A549 (cell line): ENCODE results near the gene ITCH. TPM values are rescaled to one million over a fixed set of nuclear protein-coding genes. Genes with fewer than 3 reads are reported as not detected.
A peak's percentile ranks its signal among the peaks of the same experiment; 100 is the strongest.
"Not testable (repeated sequence)": the region's sequence is repeated elsewhere in the genome, so short reads cannot be mapped to it uniquely, and the experiment has no call there.

Source experiments
- ATAC-seq, 2 experiments: fragments of 200-7000 bp in 1 of 2; fragments of >200 bp in 1 of 2; cut with Nextera tagmentation in 1 of 2; cut with Tn5 transposase in 1 of 2; 3 replicates each; pipeline versions ENCODE4 v1.8.0 to v1.9.1; 2018 to 2020; ENCODE audit warnings: mild to moderate bottlenecking in 1 of 2, moderate library complexity in 1 of 2
- CTCF ChIA-PET: fragments of 300-600 bp; sonication (Branson Sonifier 250); formaldehyde crosslinking; extraction: SDS; loops from one replicate; lab custom pipeline; 2021; ENCODE audit warnings: antibody characterized with exemption, inconsistent platforms; lab: Yijun Ruan, JAX
- POLR2A ChIA-PET: fragments of 350-600 bp; formaldehyde crosslinking; extraction: SDS; loops from one replicate; lab custom pipeline; 2021; ENCODE audit warnings: antibody characterized with exemption, inconsistent platforms; lab: Yijun Ruan, JAX
- DNase-seq, 2 experiments: peaks; one replicate each; pipeline versions ENCODE4 v3.0.0 to v3.0.0-alpha.2; 2011 to 2016; ENCODE audit warnings: low read depth in 1 of 2, low spot score in 1 of 2
- FAIRE-seq: peaks from 2 replicates; lab custom pipeline; 2011; peaks lifted over from hg19 to GRCh38; lab: Jason Lieb, UNC
- H3K27ac ChIP-seq, 2 experiments: fragments of >200 bp; sonication (Bioruptor Twin); formaldehyde crosslinking; 3 replicates each; pipeline ENCODE4 v1.5.1; 2016 to 2017
- H3K4me1 ChIP-seq: fragments of >200 bp; sonication (Bioruptor Twin); formaldehyde crosslinking; 3 replicates; pipeline ENCODE4 v1.6.1; 2016
- H3K4me2 ChIP-seq: fragments of >200 bp; sonication (Bioruptor Twin); formaldehyde crosslinking; 3 replicates; pipeline ENCODE4 v1.6.1; 2016
- H3K4me3 ChIP-seq: fragments of >200 bp; sonication (Bioruptor Twin); formaldehyde crosslinking; 3 replicates; pipeline ENCODE4 v1.5.1; 2016
- H3K9me3 ChIP-seq: fragments of >200 bp; sonication (Bioruptor Twin); formaldehyde crosslinking; 3 replicates; pipeline ENCODE4 v1.6.1; 2016
- BHLHE40 ChIP-seq: IDR thresholded peaks from 2 replicates; pipeline ENCODE4 v1.6.1; 2012; ENCODE audit warnings: low read depth, low read length, inconsistent platforms
- CBX2 ChIP-seq: fragments of 200-600 bp; sonication (generic); IDR thresholded peaks from 2 replicates; pipeline ENCODE4 v1.6.1; 2016; ENCODE audit warnings: low read depth, mild to moderate bottlenecking, borderline replicate concordance
- CEBPB ChIP-seq, 2 experiments: fragments of >200 bp in 1 of 2; sonication (Bioruptor Twin) in 1 of 2; formaldehyde crosslinking in 1 of 2; IDR thresholded peaks; 2 replicates each; pipeline ENCODE4 v1.6.1; 2012 to 2016
- EHF ChIP-seq: fragments of 250-450 bp; sonication (Bioruptor Pico); IDR thresholded peaks from 2 replicates; pipeline ENCODE4 v1.5.0; 2020; ENCODE audit warnings: mild to moderate bottlenecking
- HOXB5 ChIP-seq: fragments of 250-450 bp; sonication (Bioruptor Pico); IDR thresholded peaks from 2 replicates; pipeline ENCODE4 v1.5.0; 2020; ENCODE audit warnings: mild to moderate bottlenecking, moderate library complexity
- JUNB ChIP-seq: fragments of >200 bp; sonication (Bioruptor Twin); formaldehyde crosslinking; IDR thresholded peaks from 2 replicates; pipeline ENCODE4 v1.6.1; 2016
- KDM5A ChIP-seq: fragments of 200-600 bp; sonication (generic); IDR thresholded peaks from 2 replicates; pipeline ENCODE4 v1.6.1; 2016; ENCODE audit warnings: antibody characterized with exemption, mild to moderate bottlenecking
- MAFK ChIP-seq: fragments of 450-650 bp; IDR thresholded peaks from 2 replicates; pipeline ENCODE4 v1.6.1; 2014; ENCODE audit not compliant: partially characterized antibody
- NFE2L2 ChIP-seq: fragments of 150-350 bp; conservative IDR thresholded peaks from 2 replicates; pipeline ENCODE4 v1.6.1; 2014; ENCODE audit warnings: low read length
- NPAS2 ChIP-seq: fragments of 250-450 bp; sonication (Bioruptor Pico); IDR thresholded peaks from 2 replicates; pipeline ENCODE4 v1.8.0; 2022; ENCODE audit warnings: mild to moderate bottlenecking, moderate library complexity, borderline replicate concordance
- POLR2A ChIP-seq: IDR thresholded peaks from 2 replicates; pipeline ENCODE4 v1.6.1; 2012; ENCODE audit warnings: mild to moderate bottlenecking, low read length
- POLR2AphosphoS2 ChIP-seq: conservative IDR thresholded peaks from 2 replicates; pipeline ENCODE4 v1.6.1; 2012; ENCODE audit warnings: low read length, improper control_type of control experiment, inconsistent platforms
- RCOR1 ChIP-seq: fragments of 150-350 bp; IDR thresholded peaks from 2 replicates; pipeline ENCODE4 v1.6.1; 2014; ENCODE audit warnings: antibody characterized with exemption, low read length, low read depth
- TFCP2L1 ChIP-seq: fragments of 250-450 bp; sonication (Bioruptor Pico); IDR thresholded peaks from 2 replicates; pipeline ENCODE4 v1.5.0; 2021; ENCODE audit warnings: mild to moderate bottlenecking
- WGBS: methylation state at CpG from one replicate; pipeline ENCODE4 v1.1.6; 2017; ENCODE audit errors: missing lambda C conversion rate; 5-methylcytosine and 5-hydroxymethylcytosine counted together
- polyA plus RNA-seq, 4 experiments: library from polyadenylated mRNA; depleted of rRNA in 3 of 4; stranded (reverse); fragments of >200 nt; fragmentation: RNase III in 1 of 4; extraction: RNeasy Plus Mini Kit Qiagen cat#74134 plus additional on column Dnase treatment in 1 of 4; gene quantifications; 2 replicates in 3 of 4; 3 replicates in 1 of 4; pipeline ENCODE4 v1.2.3, GENCODE V29; 2011 to 2017
- TF ChIP-seq, protein P1 (sequence below): IDR thresholded peaks from 2 replicates; pipeline ENCODE4 v1.6.1; 2012; ENCODE audit warnings: low read depth, borderline replicate concordance
- TF ChIP-seq, protein P2 (sequence below): fragments of 250-450 bp; sonication (Bioruptor Pico); IDR thresholded peaks from 2 replicates; pipeline ENCODE4 v1.5.0; 2021; ENCODE audit warnings: mild to moderate bottlenecking, moderate library complexity, borderline replicate concordance

ITCH gene
- polyA plus RNA-seq, 2 of the 4 experiments (the other 2 are of a cell fraction) = 23.9 to 24.4 TPM

DNA sequence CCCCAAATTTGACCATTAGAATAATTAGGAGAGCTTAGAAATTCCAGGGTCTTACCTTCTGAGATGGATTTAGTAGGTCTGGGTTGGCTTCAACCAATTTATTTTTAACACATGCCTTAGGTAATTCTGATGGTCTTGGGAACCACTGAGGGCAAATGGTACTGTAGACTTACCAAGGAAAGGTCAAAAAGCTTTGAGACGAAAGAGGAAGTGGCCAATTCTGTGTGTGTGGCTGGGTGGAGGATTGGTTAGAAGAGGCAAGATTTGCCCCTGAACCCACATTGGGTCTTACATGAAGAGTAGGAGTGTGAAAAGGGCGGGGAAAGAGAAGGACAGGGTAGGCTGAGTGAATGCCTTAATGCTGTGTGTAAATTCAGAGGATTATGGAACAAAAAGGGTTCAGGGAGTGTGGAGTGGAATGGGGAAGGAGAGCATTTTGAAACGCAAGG lies 2.7 kb downstream of the ITCH start:
- no peak overlapping the region for H3K27ac ChIP-seq
- ChIA-PET POLR2A (no interaction called here), CTCF (interaction anchor here (1.2 to 8.8 kb wide), 2 partner anchors 19 to 53 kb away, joined by 3 to 77 read pairs; no protein-coding TSS in a partner anchor)
- no peak for ATAC-seq
- H3K4me3 ChIP-seq = no peak overlapping the region
- FAIRE-seq = no peak
- DNase-seq = no peak
- peaks cover 40% of the 10 kb centered on the region for H3K4me1 ChIP-seq
- H3K4me2 ChIP-seq = peak overlapping the region; percentile 5; the same call in 1 of the 3 replicates
- 94% methylated on average over 3 of the region's 3 CpGs for WGBS
- H3K9me3 ChIP-seq = no peaks in the 10 kb centered on the region
- no peak for TF ChIP-seq NPAS2 (CRISPR knock-in tag)
- no peak for TF ChIP-seq POLR2A
- no peak for TF ChIP-seq EHF (CRISPR knock-in tag)

DNA sequence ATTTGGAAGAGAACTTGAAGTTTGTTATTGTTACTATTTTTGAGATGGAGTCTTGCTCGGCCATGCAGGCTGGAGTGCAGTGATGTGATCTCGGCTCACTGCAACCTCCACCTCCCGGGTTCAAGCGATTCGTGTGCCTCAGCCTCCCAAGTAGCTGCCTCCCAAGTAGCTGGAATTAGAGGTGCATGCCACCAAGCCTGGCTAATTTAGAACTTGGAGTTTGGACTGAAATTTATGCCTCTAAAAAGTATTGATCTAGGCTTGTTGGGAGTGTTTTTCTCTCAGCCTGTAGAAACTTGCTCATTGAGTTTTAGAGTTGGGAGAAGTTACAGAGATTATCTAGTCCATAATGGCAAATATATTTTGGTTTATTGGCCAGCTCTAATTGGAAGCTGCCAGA lies 4.1 kb downstream of the ITCH start:
- H3K4me3 ChIP-seq = no peak overlapping the region
- no peaks in the 10 kb centered on the region for H3K9me3 ChIP-seq
- FAIRE-seq (no peak), ATAC-seq (no peak)
- H3K27ac ChIP-seq = no peak overlapping the region
- ChIA-PET CTCF (interaction anchor here (1.1 to 8.8 kb wide), 2 partner anchors 45 to 54 kb away, joined by 3 to 77 read pairs; no protein-coding TSS in a partner anchor), POLR2A (no interaction called here)
- 91% methylated on average over 5 of the region's 5 CpGs for WGBS
- no peak overlapping the region for H3K4me2 ChIP-seq
- H3K4me1 ChIP-seq = peaks cover 32% of the 10 kb centered on the region
- TF ChIP-seq KDM5A (no peak), BHLHE40 (no peak), RCOR1 (no peak), JUNB (no peak)
- TF ChIP-seq, all 56 proteins: peak for 0
- no peak for DNase-seq

DNA sequence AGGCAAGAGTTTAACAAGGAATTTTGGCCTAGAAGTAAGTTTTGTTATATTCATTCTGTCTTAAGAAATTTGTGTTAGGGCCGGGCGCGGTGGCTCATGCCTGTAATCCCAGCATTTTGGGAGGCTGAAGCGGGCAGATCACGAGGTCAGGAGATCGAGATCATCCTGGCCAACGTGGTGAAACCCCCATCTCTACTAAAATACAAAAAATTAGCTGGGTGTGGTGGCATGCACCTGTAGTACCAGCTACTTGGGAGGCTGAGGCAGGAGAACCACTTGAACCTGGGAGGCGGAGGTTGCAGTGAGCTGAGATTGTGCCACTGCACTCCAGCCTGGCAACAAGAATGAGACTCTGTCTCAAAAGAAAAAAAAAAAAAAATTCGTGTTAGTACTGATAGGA lies 4.8 kb downstream of the ITCH start:
- FAIRE-seq, H3K4me2 ChIP-seq, POLR2A ChIA-PET, DNase-seq, H3K27ac ChIP-seq, H3K4me3 ChIP-seq, ATAC-seq, H3K9me3 ChIP-seq: not testable (repeated sequence)
- peaks cover 24% of the 10 kb centered on the region for H3K4me1 ChIP-seq
- CTCF ChIA-PET = interaction anchor here (0.5 to 8.8 kb wide), 3 partner anchors 11 to 55 kb away, joined by 4 to 77 read pairs (median 5); no protein-coding TSS in a partner anchor
- WGBS = 91% methylated on average over 9 of the region's 9 CpGs

DNA sequence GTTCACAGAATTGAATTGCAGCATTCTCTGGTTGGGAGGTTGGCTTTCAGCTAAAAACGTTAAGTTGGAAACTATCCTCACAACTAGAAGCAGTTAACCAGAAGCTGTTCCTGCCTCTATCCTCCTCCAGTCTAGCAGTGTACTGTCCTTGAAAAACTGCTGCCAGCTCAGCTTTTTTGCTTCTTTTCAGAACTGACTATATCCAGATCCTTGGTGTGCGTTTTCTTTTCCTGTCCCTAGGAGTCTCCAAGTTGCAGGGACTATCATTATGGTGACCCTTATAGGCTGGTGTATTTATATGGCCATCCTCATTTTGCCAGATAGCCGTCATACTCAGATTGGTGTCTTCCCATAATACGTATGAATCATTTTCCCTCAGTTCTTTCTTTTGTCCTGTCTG lies 5.5 kb downstream of the ITCH start:
- POLR2A ChIA-PET = interaction anchor here (0.6 kb wide), 1 partner anchor 40 kb away, joined by 4 read pairs; no protein-coding TSS in a partner anchor
- Histone ChIP-seq H3K4me2 (no peak overlapping the region), H3K4me1 (peaks cover 24% of the 10 kb centered on the region)

DNA sequence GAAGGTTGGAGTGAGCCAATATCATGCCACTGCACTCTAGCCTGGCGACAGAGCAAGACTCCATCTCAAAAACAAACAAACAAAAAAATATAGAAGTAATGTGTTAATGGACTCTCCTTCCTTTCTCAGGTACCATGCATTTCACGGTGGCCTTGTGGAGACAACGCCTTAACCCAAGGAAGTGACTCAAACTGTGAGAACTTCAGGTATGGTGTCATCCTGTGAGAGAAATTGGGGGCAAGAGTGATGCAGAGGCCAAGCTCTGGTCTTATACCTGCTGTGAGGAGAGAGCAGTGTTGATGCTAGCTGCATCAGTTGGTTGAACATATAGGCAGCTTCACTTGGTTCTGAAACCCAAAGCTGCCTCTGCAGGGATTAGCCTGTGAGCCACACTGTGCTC lies 6.2 kb downstream of the ITCH start:
- 91% methylated on average over 3 of the region's 3 CpGs for WGBS
- peaks cover 23% of the 10 kb centered on the region for H3K4me1 ChIP-seq
- no peaks in the 10 kb centered on the region for H3K9me3 ChIP-seq
- DNase-seq (no peak), FAIRE-seq (no peak), ATAC-seq (no peak)
- H3K27ac ChIP-seq = no peak overlapping the region
- H3K4me3 ChIP-seq = no peak overlapping the region
- ChIA-PET CTCF (interaction anchor here (0.9 to 8.8 kb wide), 3 partner anchors 16 to 153 kb away, joined by 3 to 77 read pairs (median 4); no protein-coding TSS in a partner anchor), POLR2A (no interaction called here)
- H3K4me2 ChIP-seq = no peak overlapping the region
- TF ChIP-seq CEBPB (IDR thresholded peaks at IDR 0.05) (no peak), NFE2L2 (no peak), POLR2AphosphoS2 (no peak), CBX2 (no peak), HOXB5 (CRISPR knock-in tag) (no peak)
- TF ChIP-seq, protein P1, sequence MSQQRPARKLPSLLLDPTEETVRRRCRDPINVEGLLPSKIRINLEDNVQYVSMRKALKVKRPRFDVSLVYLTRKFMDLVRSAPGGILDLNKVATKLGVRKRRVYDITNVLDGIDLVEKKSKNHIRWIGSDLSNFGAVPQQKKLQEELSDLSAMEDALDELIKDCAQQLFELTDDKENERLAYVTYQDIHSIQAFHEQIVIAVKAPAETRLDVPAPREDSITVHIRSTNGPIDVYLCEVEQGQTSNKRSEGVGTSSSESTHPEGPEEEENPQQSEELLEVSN = no peak
- TF ChIP-seq, protein P2, sequence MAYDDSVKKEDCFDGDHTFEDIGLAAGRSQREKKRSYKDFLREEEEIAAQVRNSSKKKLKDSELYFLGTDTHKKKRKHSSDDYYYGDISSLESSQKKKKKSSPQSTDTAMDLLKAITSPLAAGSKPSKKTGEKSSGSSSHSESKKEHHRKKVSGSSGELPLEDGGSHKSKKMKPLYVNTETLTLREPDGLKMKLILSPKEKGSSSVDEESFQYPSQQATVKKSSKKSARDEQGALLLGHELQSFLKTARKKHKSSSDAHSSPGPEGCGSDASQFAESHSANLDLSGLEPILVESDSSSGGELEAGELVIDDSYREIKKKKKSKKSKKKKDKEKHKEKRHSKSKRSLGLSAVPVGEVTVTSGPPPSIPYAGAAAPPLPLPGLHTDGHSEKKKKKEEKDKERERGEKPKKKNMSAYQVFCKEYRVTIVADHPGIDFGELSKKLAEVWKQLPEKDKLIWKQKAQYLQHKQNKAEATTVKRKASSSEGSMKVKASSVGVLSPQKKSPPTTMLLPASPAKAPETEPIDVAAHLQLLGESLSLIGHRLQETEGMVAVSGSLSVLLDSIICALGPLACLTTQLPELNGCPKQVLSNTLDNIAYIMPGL = no peak

More for the DNA sequence above, 5.5 kb downstream of the ITCH start:
- DNase-seq (peak in 1 of 2 experiments; percentile 32), ATAC-seq (peak in 1 of 2 experiments; percentile 68; a peak in 3 of 6 replicates), FAIRE-seq (no peak)
- no peak for TF ChIP-seq TFCP2L1
- peak; percentile 66 for TF ChIP-seq MAFK
- H3K9me3 ChIP-seq = no peaks in the 10 kb centered on the region
- no peak overlapping the region for H3K4me3 ChIP-seq
- no peak overlapping the region for H3K27ac ChIP-seq
- CTCF ChIA-PET = interaction anchor here (0.5 to 8.8 kb wide), 3 partner anchors 10 to 56 kb away, joined by 4 to 77 read pairs (median 5); no protein-coding TSS in a partner anchor
- 84% methylated on average over 4 of the region's 4 CpGs for WGBS
